ENCODE results near the gene GID4.

Gene GID4

GRCh38 chr17:18105027-18105426 lies 65.8 kb downstream of the GID4 start:
- no peak for DNase-seq

- DNase-seq, result no peak
Measured at GRCh38 chr17:18105595-18105994, 66.4 kb downstream of the GID4 start.

GRCh38 chr17:18106211-18106610 lies 67.0 kb downstream of the GID4 start:
- no peak for DNase-seq

- DNase-seq, result no peak
Measured at GRCh38 chr17:18107061-18107790, 68.0 kb downstream of the GID4 start.

- no peak for DNase-seq
Measured at GRCh38 chr17:18107971-18108370, 68.8 kb downstream of the GID4 start.

- DNase-seq, result no peak
Measured at GRCh38 chr17:18108401-18109312, 69.4 kb downstream of the GID4 start, which contains the start of gene MYO15A. Gene MYO15A, plus strand, starts transcription at chr17:18108756. Its CDS starts 10,045 bp downstream, at chr17:18118801.

- DNase-seq, result no peak
Measured at GRCh38 chr17:18109935-18110485, 70.8 kb downstream of the GID4 start.

- no peak for DNase-seq
Measured at GRCh38 chr17:18110636-18111145, 71.5 kb downstream of the GID4 start.

- DNase-seq, result no peak
Measured at GRCh38 chr17:18111330-18111971, 72.2 kb downstream of the GID4 start.

GRCh38 chr17:18115517-18115916 lies 76.3 kb downstream of the GID4 start:
- DNase-seq, result no peak

- no peak for DNase-seq
Measured at GRCh38 chr17:18116078-18116477, 76.9 kb downstream of the GID4 start.

- no peak for DNase-seq
Measured at GRCh38 chr17:18117533-18117932, 78.3 kb downstream of the GID4 start.

Data from hippocampal formation (tissue), 2 donors.